Caco-2 (cell line): Measurements from ENCODE around the gene POU3F3. TPM values are rescaled to one million over a fixed set of nuclear protein-coding genes. Genes with fewer than 3 reads are reported as not detected.

Source experiments
- BruUV-seq: library from RNA; stranded (reverse); fragments of 400-500 nt; replicated peaks from 2 replicates; lab custom pipeline; 2021; lab: Mats Ljungman, UMichigan
- CTCF ChIA-PET: fragments of 300-600 bp; sonication (Branson Sonifier 250); formaldehyde crosslinking; loops from one replicate; lab custom pipeline; 2022; ENCODE audit warnings: antibody characterized with exemption; lab: Charles Lee
- POLR2A ChIA-PET: fragments of 300-600 bp; sonication (Branson Sonifier 250); formaldehyde crosslinking; loops from one replicate; lab custom pipeline; 2022; ENCODE audit warnings: antibody characterized with exemption; lab: Charles Lee
- DNase-seq, 2 experiments: peaks; one replicate each; pipeline versions ENCODE4 v3.0.0 to v3.0.0-alpha.2; 2020 to 2022
- H3K27me3 ChIP-seq: replicated peaks from 2 replicates; pipeline ENCODE4 v1.6.0; 2011; ENCODE audit warnings: low read length; ENCODE audit not compliant: control insufficient read depth, insufficient read depth
- H3K36me3 ChIP-seq: 2 replicates; pipeline ENCODE4 v1.5.1; 2011; ENCODE audit warnings: low read length; ENCODE audit not compliant: control insufficient read depth, insufficient read depth
- H3K4me1 ChIP-seq: fragments of 250-450 bp; sonication (Bioruptor Pico); 2 replicates; pipeline ENCODE4 v1.5.1; 2020; ENCODE audit warnings: mild to moderate bottlenecking
- H3K4me3 ChIP-seq: 2 replicates; pipeline ENCODE4 v1.5.1; 2011; ENCODE audit warnings: low read depth, mild to moderate bottlenecking, control low read depth, low read length
- H3K9me3 ChIP-seq: fragments of 250-450 bp; sonication (Bioruptor Pico); 2 replicates; pipeline ENCODE4 v1.5.1; 2020; ENCODE audit warnings: mild to moderate bottlenecking, moderate library complexity
- H3K27ac Mint-ChIP-seq: one replicate; pipeline ENCODE4 v1.8.0; 2022; ENCODE audit warnings: mixed read lengths; ENCODE audit not compliant: unreplicated experiment
- H3K27me3 Mint-ChIP-seq: one replicate; pipeline ENCODE4 v1.8.0; 2022; ENCODE audit warnings: mixed read lengths; ENCODE audit not compliant: insufficient read depth, unreplicated experiment
- H3K36me3 Mint-ChIP-seq: one replicate; pipeline ENCODE4 v1.8.0; 2022; ENCODE audit warnings: mild to moderate bottlenecking, mixed read lengths; ENCODE audit not compliant: insufficient read depth, unreplicated experiment
- H3K4me1 Mint-ChIP-seq: one replicate; pipeline ENCODE4 v1.8.0; 2022; ENCODE audit warnings: low read depth, mixed read lengths; ENCODE audit not compliant: unreplicated experiment
- H3K4me3 Mint-ChIP-seq: one replicate; pipeline ENCODE4 v1.8.0; 2022; ENCODE audit warnings: mild to moderate bottlenecking, moderate library complexity, mixed read lengths; ENCODE audit not compliant: unreplicated experiment
- H3K9me3 Mint-ChIP-seq: one replicate; pipeline ENCODE4 v1.8.0; 2022; ENCODE audit warnings: mixed read lengths; ENCODE audit not compliant: unreplicated experiment
- CTCF ChIP-seq, 2 experiments: fragments of 200-600 bp in 1 of 2; IDR thresholded peaks; 1 replicate in 1 of 2; 2 replicates in 1 of 2; pipeline versions ENCODE4 v1.5.1 to v1.8.0; 2011 to 2022; ENCODE audit warnings: antibody characterized with exemption in 1 of 2, control low read depth in 1 of 2, inconsistent platforms in 1 of 2, low read depth in 1 of 2, low read length in 1 of 2, mild to moderate bottlenecking in 1 of 2, moderate library complexity in 1 of 2; ENCODE audit not compliant: insufficient read depth in 1 of 2, severe bottlenecking in 1 of 2, unreplicated experiment in 1 of 2
- intact Hi-C: fragments of 100-400 bp; cut with micrococcal nuclease; formaldehyde crosslinking; loops from one replicate; pipeline ENCODE4 v1.10.0; 2022; ENCODE audit not compliant: unreplicated experiment
- total RNA-seq: library from RNA; stranded (reverse); gene quantifications from 2 replicates; pipeline ENCODE4 v1.2.3, GENCODE V29; 2022

Gene POU3F3
- total RNA-seq, 1 experiment from 2014 or later: not detected

GRCh38 chr2:104887676-104888075 lies 33.8 kb downstream of the POU3F3 start:
- no peak for DNase-seq
- H3K4me3 ChIP-seq: no peak overlapping the region
- BruUV-seq: no TSS peak
- H3K4me1 Mint-ChIP-seq: no peaks in the 10 kb centered on the region
- no peaks in the 10 kb centered on the region for H3K27me3 ChIP-seq
- POLR2A ChIA-PET: no interaction called here
- no peak overlapping the region for H3K27ac Mint-ChIP-seq
- TF ChIP-seq CTCF (IDR thresholded peaks at IDR 0.05; ENCODE audit: insufficient read depth in 1 of 2, low read depth in 1 of 2, low read length in 1 of 2, severe bottlenecking in 1 of 2, unreplicated experiment in 1 of 2): no peak
- no peaks in the 10 kb centered on the region for H3K9me3 Mint-ChIP-seq
- H3K36me3 Mint-ChIP-seq: no peaks in the 10 kb centered on the region
- no peaks in the 10 kb centered on the region for H3K4me1 ChIP-seq
- CTCF ChIA-PET: interaction anchor here (1.1 kb wide), 1 partner anchor 38 kb away, joined by 3 read pairs; no protein-coding TSS in a partner anchor
- no peaks in the 10 kb centered on the region for H3K36me3 ChIP-seq
- intact Hi-C loops: no loop called here
- no peak overlapping the region for H3K4me3 Mint-ChIP-seq
- peaks cover 19% of the 10 kb centered on the region for H3K27me3 Mint-ChIP-seq
- no peaks in the 10 kb centered on the region for H3K9me3 ChIP-seq

DNA sequence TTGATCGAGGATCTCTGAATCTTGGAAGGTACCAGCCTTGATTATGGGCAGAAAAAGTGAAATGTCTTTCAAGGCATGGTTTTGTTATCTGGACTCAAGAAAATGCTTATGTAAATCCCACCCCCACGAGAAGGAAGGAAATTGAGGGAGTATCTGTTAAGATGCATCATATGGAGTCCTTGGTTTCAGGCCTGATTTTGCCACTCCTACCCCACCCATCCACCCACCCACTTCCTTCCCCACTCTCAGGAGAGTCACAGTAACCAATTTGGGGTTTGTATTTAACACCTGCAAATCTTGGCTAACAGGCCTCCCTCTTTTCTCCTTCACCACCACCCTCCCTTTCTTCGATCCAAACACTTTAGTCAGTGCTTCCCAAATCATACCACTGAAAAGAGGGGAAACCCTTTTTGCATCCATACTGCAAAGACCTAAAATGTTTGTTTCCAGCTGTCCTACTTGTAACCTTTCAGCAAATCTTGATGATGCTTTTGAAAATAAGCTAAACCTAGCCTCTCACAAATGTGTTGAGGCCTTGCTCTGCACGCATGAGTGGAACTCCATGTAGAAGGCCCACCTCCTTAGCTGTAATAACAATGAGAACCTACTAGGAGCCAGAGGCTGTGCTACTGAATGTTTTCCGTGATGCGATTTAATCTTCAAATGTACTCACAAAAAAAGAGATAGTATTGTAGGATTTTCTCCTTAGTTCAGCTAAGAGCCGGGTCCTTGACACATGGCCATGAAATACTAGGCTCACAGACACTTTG lies 34.8 kb downstream of the POU3F3 start:
- intact Hi-C loops: no loop called here
- no peaks in the 10 kb centered on the region for H3K36me3 ChIP-seq
- Mint-ChIP-seq H3K9me3 (no peaks in the 10 kb centered on the region), H3K4me1 (no peaks in the 10 kb centered on the region), H3K27me3 (peaks cover 17% of the 10 kb centered on the region), H3K4me3 (no peak overlapping the region), H3K36me3 (no peaks in the 10 kb centered on the region), H3K27ac (no peak overlapping the region)
- H3K9me3 ChIP-seq: no peaks in the 10 kb centered on the region
- H3K4me1 ChIP-seq: no peaks in the 10 kb centered on the region
- H3K27me3 ChIP-seq: no peaks in the 10 kb centered on the region
- no peak for TF ChIP-seq CTCF (IDR thresholded peaks at IDR 0.05; ENCODE audit: insufficient read depth in 1 of 2, low read depth in 1 of 2, low read length in 1 of 2, severe bottlenecking in 1 of 2, unreplicated experiment in 1 of 2)
- no TSS peak for BruUV-seq
- ChIA-PET POLR2A (no interaction called here), CTCF (interaction anchor here (0.7 kb wide), 1 partner anchor 8 kb away, joined by 3 read pairs; no protein-coding TSS in a partner anchor)
- no peak overlapping the region for H3K4me3 ChIP-seq
- DNase-seq: no peak

GRCh38 chr2:104889291-104889959 lies 35.5 kb downstream of the POU3F3 start:
- H3K4me3 Mint-ChIP-seq: no peak overlapping the region
- DNase-seq: no peak
- H3K27me3 Mint-ChIP-seq: peaks cover 14% of the 10 kb centered on the region
- no peak overlapping the region for H3K27ac Mint-ChIP-seq
- H3K36me3 ChIP-seq: no peaks in the 10 kb centered on the region
- intact Hi-C loops: no loop called here
- H3K9me3 ChIP-seq: no peaks in the 10 kb centered on the region
- H3K4me1 Mint-ChIP-seq: no peaks in the 10 kb centered on the region
- ChIA-PET CTCF (interaction anchor here (0.7 kb wide), 1 partner anchor 9 kb away, joined by 3 read pairs; no protein-coding TSS in a partner anchor), POLR2A (no interaction called here)
- H3K36me3 Mint-ChIP-seq: no peaks in the 10 kb centered on the region
- TF ChIP-seq CTCF (IDR thresholded peaks at IDR 0.05; ENCODE audit: insufficient read depth in 1 of 2, low read depth in 1 of 2, low read length in 1 of 2, severe bottlenecking in 1 of 2, unreplicated experiment in 1 of 2): no peak
- H3K4me3 ChIP-seq: no peak overlapping the region
- H3K9me3 Mint-ChIP-seq: no peaks in the 10 kb centered on the region
- BruUV-seq: no TSS peak
- no peaks in the 10 kb centered on the region for H3K4me1 ChIP-seq
- H3K27me3 ChIP-seq: no peaks in the 10 kb centered on the region
